Lower lobe of right lung (tissue), 2 donors: ENCODE results near the gene TMEM205. TPM values are rescaled to one million over a fixed set of nuclear protein-coding genes. Genes with fewer than 3 reads are reported as not detected.
A peak's percentile ranks its signal among the peaks of the same experiment; 100 is the strongest.

Experiments used
- ATAC-seq, 2 donors: fragments of 200-7000 bp; cut with Tn5 transposase; one replicate each; pipeline ENCODE4 v1.9.1; 2020 to 2022; ENCODE audit warnings: mild to moderate bottlenecking in 2 of 2, moderate library complexity in 2 of 2
- DNase-seq: peaks from one replicate; pipeline ENCODE4 v3.0.0-alpha.2; 2020
- H3K27ac ChIP-seq: fragments of 200-600 bp; one replicate; pipeline ENCODE4 v1.8.0; 2022
- H3K27me3 ChIP-seq: fragments of 200-600 bp; one replicate; pipeline ENCODE4 v1.8.0; 2022; ENCODE audit warnings: low read depth
- H3K36me3 ChIP-seq: fragments of 200-600 bp; one replicate; pipeline ENCODE4 v1.8.0; 2022; ENCODE audit warnings: mild to moderate bottlenecking
- H3K4me1 ChIP-seq: fragments of 200-600 bp; one replicate; pipeline ENCODE4 v1.8.0; 2022
- H3K4me3 ChIP-seq: fragments of 200-600 bp; one replicate; pipeline ENCODE4 v1.8.0; 2022; ENCODE audit warnings: mild to moderate bottlenecking
- H3K9me3 ChIP-seq: fragments of 200-600 bp; one replicate; pipeline ENCODE4 v1.8.0; 2022
- CTCF ChIP-seq: fragments of 200-600 bp; IDR thresholded peaks from one replicate; pipeline ENCODE4 v1.8.0; 2022; ENCODE audit warnings: antibody characterized with exemption, mild to moderate bottlenecking
- intact Hi-C: fragments of 100-400 bp; cut with DNase I; formaldehyde crosslinking; loops from one replicate; pipeline ENCODE4 v1.11.0; 2022
- total RNA-seq: library from RNA; stranded (reverse); fragmentation: NEBNext Ultra II Directional; extraction: Animal tissue kit (Norgen Biotek cat#: 25700); gene quantifications from one replicate; pipeline ENCODE4 v1.2.1, GENCODE V29; 2021
- donor health status: DM: no; HTN: yes; CAD: no; lungs with severe emphysema.

Gene TMEM205
- total RNA-seq, 1 donor from 2014 or later = 65.7 TPM

GRCh38 chr19:11373885-11374432 is 27.9 kb upstream of the TMEM205 start:
- DNase-seq (no peak), ATAC-seq (no peak)
- intact Hi-C loops = no loop called here
- peak overlapping the region; percentile 89 for H3K27ac ChIP-seq
- peaks cover 12% of the 10 kb centered on the region for H3K36me3 ChIP-seq
- H3K9me3 ChIP-seq = no peaks in the 10 kb centered on the region
- H3K4me3 ChIP-seq = peak overlapping the region; percentile 62
- peaks cover 42% of the 10 kb centered on the region for H3K4me1 ChIP-seq
- H3K27me3 ChIP-seq = no peaks in the 10 kb centered on the region
- no peak for TF ChIP-seq CTCF

- peak overlapping the region; percentile 89 for H3K27ac ChIP-seq
- ATAC-seq (no peak), DNase-seq (no peak)
- peaks cover 8% of the 10 kb centered on the region for H3K36me3 ChIP-seq
- intact Hi-C loops = no loop called here
- peaks cover 39% of the 10 kb centered on the region for H3K4me1 ChIP-seq
- peak overlapping the region; percentile 62 for H3K4me3 ChIP-seq
- H3K9me3 ChIP-seq = no peaks in the 10 kb centered on the region
- no peaks in the 10 kb centered on the region for H3K27me3 ChIP-seq
- no peak for TF ChIP-seq CTCF
Measured at GRCh38 chr19:11373166-11373884, 27.3 kb upstream of the TMEM205 start.

GRCh38 chr19:11370744-11371143 is 24.7 kb upstream of the TMEM205 start:
- no peaks in the 10 kb centered on the region for H3K27me3 ChIP-seq
- H3K4me1 ChIP-seq = peaks cover 13% of the 10 kb centered on the region
- DNase-seq (no peak), ATAC-seq (no peak)
- H3K4me3 ChIP-seq = no peak overlapping the region
- no peaks in the 10 kb centered on the region for H3K9me3 ChIP-seq
- intact Hi-C loops = no loop called here
- H3K36me3 ChIP-seq = peaks cover 13% of the 10 kb centered on the region
- TF ChIP-seq CTCF = no peak
- no peak overlapping the region for H3K27ac ChIP-seq

GRCh38 chr19:11367528-11367927 is 21.5 kb upstream of the TMEM205 start:
- no peak for TF ChIP-seq CTCF
- no peaks in the 10 kb centered on the region for H3K4me1 ChIP-seq
- ATAC-seq (no peak), DNase-seq (no peak)
- H3K27me3 ChIP-seq = no peaks in the 10 kb centered on the region
- no peak overlapping the region for H3K27ac ChIP-seq
- H3K36me3 ChIP-seq = peaks cover 42% of the 10 kb centered on the region
- no peaks in the 10 kb centered on the region for H3K9me3 ChIP-seq
- no peak overlapping the region for H3K4me3 ChIP-seq
- intact Hi-C loops = no loop called here

- intact Hi-C loops = no loop called here
- H3K4me3 ChIP-seq = no peak overlapping the region
- H3K27ac ChIP-seq = no peak overlapping the region
- ATAC-seq (no peak), DNase-seq (no peak)
- no peaks in the 10 kb centered on the region for H3K9me3 ChIP-seq
- peaks cover 51% of the 10 kb centered on the region for H3K36me3 ChIP-seq
- TF ChIP-seq CTCF = no peak
- H3K4me1 ChIP-seq = peaks cover 5% of the 10 kb centered on the region
- no peaks in the 10 kb centered on the region for H3K27me3 ChIP-seq
Measured at GRCh38 chr19:11365557-11366117, 19.6 kb upstream of the TMEM205 start.
